Dedifferentiated amniotic fluid mesenchymal stem cell (primary cell): ENCODE results near the gene SESN1.

Source experiments
- DNase-seq: peaks from one replicate; pipeline ENCODE4 v3.0.0-alpha.2; 2016; ENCODE audit errors: extremely low spot score

Gene SESN1

DNA sequence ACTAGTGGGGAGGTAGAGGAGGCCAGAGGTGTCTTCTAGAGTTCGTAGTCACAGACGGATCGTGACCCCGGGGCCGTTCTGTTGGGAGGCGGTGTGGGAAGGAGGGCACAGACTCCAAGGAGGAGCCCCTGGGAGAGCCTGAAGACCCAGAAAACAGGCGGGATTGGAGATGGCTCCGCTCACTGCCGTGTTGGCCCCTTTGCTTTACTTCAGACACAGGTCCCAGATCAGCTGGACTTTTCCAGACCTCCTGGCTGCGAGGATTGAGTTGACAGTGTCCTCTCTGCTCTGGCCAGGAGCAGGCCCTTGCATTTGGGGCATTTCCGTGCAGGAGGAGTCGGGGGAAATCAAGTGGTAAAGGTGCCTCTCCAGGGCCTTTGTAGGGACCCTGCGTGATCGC lies 133.6 kb downstream of the SESN1 start:
- DNase-seq: no peak

DNA sequence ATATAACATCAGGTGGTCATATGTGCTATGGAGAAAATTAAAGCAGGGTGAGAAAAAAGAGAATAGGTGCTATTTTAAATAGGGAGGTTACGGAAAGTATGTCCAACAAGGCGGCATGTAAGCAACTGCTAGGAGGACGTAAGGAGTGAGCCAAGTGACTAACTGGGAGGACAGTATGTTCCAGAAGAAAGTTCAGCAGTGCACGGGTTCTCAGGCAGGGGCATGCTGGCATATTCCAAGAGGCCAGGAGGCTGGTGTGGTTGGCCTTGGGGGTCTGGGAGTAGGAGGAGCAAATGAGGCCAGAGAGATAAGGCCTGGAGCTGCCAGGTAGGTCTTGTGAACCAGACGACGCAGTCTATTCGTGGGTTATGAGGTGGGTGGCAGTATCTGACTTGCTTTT lies 134.0 kb downstream of the SESN1 start:
- DNase-seq: no peak

DNA sequence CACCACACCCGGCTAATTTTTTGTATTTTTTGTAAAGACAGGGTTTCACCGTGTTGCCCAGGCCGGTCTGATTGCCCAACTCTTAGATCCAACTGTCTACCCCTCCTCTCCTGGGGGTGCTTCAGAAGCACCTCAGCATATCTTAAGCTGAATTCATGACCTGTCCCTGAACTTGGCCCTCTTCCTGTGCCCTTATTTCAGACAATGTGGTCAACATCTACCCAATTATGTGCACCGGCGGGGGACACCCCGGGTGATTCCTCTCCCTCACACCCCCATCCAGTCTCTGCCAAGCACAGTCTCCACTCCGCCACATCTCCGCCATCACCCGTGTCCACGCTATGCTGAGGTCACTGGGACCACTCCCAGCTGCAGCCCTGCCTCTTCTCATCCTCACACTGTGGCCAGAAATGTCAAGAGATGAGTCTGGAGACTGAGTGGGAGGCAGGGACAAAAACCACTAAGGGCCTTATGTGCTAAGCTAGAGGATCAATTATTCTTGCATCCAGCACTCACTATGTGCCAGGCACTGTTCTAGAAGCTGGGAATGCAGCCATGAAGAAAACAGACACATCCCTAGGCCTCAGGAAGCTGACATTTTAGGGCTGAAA lies 134.6 kb downstream of the SESN1 start:
- no peak for DNase-seq

DNA sequence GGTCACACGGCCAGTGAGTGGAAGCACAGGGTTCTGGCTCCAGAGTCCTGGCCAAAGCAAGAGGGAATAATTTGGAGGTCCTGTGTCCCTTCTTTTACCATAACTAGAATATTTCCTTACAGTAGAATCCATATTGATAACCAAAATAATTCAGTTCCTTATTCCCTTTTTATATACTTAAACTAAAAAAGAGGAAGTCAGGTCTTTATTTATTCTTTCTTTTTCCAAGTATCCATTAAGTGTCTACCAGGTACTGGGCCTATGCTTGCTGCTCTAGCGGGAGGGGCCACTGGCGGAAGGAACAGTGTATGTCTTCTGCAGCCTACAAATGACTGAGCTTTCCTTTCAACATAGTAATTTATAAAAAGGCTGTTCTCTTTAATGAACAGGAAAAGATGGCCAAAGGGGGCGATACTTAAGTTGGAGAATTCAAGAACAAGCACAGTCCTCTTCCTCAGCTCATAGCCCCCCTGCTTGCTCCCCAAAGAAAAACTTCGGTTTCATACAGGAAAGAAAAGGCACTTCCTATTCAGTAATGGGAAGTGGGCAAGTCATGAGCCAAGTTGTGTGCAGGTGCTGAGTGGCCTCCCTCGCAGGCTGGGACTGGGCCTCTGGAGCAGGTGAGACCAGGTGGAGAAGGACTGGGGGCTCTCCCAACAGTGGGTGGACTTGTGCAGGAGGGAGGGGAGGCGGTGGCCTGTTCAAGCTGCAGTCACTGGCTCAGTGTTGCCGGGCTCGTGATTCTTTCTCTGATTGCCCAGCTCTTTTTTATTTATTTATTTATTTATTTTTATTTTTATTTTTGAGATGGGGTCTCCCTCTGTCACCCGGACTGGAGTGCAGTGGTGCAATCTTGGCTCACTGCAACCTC lies 135.5 kb downstream of the SESN1 start:
- DNase-seq: no peak

DNA sequence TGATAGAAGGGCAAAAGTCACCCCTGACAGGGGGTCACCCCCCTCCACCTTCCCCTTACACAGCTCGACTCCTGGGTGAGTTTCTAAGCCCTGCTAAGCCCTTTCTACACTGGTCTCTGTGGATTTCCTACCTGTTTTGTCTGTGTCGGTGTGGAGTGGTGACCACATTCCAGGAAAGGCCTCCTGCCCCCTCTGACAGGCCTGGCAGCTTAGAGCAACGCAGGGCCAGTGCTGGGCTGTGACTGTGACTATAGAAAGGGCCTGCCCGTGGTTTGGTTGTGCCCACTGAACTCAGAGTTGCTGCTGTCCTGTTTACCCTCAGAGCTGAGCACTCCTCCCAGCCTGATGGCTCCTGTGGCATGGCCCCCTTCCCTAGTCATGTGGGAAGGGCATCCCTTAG lies 137.4 kb downstream of the SESN1 start:
- DNase-seq: no peak

DNA sequence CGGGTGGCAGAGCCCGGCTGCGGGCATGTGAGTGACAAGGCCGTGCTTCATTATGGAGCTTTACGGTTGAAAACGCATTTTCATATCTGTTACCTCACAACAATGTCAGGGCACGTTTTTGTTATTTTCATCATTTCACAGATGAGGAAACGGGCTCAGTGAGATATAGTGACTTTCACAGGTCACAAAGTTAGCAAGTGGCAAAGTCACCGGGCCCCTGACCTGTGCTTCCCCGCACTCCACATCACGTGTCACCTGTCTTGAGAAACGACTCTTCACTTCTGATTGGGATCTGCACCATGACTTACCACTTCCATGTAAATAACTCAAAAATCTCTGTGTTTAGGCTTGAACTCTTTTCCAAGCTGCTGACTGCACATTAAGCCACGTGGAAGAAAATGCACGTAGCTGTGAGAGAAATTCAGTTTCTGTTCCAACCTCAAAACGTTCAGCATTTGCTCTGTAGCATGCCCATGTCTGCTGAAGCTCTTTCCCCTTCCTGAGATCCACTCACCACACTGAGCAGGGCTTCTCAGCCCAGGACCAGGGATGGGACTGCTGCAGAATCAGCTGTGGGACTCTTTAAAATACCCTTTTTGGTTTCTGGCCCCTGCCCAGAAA lies 139.2 kb downstream of the SESN1 start:
- DNase-seq: no peak

DNA sequence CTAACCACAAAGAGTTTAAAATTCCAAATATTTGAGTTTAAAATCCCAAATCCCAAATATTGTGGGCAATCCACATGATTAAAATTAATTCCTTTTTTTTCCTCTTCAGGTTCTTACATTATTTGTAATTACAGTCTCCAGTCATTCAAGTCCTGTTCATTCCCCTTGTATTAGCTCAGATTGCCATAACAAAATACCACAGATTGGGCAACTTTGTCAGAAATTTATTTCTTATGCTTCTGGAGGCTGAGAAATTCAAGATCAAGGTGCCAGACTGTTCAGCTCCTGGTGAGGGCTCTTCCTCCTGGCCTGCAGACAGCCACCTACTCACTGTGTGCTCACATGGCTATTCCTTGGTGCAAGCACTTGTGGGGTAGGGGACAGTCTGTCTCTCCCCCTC lies 141.0 kb downstream of the SESN1 start:
- no peak for DNase-seq

DNA sequence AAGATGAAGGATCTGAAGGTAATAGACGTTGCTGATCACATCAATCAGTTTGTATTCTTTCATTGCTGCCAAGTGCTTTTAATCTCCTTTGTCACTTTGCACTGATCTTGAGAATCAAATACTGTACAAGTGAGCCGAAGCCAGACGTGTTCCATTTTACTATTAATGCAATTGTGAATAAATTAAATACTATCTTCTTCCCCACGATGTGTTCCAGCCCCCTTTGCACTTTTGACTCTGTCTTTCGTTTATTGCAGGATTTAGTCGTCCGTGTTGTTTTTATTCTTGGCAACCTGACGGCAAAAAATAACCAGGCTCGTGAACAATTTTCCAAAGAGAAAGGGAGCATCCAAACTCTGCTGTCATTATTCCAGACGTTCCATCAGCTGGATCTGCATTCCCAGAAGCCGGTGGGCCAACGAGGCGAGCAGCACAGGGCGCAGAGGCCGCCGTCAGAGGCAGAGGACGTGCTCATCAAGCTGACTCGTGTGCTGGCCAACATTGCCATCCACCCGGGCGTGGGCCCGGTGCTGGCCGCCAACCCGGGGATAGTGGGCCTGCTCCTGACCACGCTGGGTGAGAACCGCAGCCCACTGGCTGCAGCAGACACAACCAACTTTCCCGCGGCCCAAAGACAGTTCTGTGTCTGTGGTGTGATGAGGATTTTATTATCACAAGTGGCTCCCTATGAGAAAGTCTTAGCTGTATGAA lies 141.7 kb downstream of the SESN1 start:
- DNase-seq: no peak

DNA sequence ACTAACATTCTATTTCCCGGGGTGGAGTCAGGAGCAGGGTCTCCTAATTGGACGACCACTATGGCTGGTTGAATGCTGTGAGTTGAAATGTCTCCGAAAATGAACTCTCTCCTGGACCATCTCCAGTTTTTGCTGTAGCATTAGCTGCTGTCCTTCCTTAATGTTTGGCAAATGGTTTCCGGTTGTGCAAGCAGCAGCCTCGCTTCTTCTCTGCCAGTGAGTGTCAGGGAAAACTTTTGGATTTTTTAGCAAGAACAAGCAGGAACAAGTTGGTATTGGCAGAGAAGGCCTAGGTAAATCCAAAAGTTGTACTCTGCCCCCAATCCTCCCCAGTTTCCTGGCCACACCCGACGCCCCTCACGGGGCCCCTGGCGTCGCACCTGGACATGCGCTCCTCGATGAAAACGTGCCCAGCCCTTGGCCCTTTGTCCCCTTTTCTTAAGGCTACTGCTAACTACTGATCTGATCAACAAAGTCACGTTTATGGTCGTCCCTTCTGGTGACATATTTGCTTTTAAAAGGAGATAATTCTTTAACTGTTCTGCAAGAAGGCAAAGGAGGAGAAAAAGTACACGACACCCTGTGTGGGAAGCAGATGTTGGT lies 143.2 kb downstream of the SESN1 start:
- no peak for DNase-seq

DNA sequence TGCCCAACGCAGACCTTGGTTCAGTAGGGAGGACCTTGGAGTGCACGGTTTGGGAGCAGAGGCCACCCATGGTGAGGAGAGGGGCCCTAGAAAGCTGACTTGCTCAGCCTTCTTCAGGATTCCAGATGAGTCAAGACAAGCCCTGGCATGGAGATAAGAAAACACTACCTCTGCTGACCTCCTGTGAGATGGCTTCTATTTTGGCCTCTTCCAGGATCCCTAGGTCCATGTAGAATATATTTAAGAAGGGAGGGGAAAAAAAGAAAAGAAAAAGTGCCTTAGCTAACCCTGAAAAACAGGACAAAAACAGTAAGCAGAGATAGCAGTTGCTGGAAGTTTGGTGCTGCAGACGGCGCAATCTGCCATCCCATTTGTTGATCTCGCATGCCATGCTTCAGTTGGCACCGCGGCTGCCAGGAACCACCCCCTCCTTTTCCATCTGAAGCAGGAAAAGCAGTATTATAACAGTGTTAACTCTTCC lies 146.4 kb downstream of the SESN1 start:
- no peak for DNase-seq

DNA sequence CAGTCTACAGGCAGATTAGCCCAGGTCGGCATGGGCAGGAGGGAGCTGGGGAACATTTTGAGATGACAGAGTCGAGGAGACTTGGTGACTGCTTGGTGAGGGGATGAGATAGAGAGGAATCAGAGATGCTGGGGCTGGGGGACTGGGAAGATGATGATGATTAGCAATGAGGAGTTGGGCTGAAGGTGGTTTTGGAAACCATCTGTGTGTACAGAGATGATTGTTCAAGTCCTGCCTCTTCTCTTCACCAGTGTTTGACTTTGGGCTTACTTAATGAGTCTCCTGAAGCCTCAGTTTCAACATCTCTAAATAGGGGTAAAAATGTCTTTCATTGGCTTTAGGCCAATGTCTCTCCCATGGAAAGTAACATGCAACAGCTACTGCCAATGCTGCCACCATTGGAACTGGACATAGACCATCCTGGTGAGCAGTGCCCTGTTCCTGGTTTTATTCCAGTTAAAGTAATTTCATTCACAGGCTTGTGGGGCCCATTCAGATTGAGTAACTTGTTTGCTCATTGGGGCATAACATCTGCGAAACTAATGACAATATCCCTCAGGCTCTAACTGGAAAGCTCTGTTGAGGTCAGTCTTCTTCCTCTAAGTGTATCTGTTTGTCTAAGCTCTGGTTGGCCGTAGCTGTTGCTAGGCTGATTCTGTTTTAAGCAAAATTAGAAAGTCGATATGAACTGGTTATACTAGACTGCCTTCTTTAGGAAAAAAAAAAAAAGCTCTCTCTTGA lies 147.4 kb downstream of the SESN1 start:
- peak; percentile 84 for DNase-seq

DNA sequence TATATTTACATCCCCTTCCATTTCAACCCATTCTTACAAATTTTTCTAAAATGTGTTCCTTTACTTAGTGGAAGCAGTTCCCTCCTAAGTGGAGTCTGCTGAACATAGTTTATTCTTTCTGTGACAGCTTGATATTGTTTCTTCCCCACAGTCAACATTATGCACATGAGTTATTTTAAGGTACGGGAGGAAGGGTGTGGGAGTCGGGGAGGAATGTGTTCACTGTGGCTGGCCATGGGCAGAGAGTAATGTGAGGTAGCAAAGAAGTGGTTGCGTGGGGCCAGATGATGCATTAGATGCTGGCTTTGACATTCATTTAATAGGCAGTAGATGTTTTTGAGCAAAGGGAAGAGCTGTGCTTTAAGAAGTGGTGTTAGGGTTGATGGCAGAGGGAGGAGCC lies 148.0 kb downstream of the SESN1 start:
- no peak for DNase-seq

DNA sequence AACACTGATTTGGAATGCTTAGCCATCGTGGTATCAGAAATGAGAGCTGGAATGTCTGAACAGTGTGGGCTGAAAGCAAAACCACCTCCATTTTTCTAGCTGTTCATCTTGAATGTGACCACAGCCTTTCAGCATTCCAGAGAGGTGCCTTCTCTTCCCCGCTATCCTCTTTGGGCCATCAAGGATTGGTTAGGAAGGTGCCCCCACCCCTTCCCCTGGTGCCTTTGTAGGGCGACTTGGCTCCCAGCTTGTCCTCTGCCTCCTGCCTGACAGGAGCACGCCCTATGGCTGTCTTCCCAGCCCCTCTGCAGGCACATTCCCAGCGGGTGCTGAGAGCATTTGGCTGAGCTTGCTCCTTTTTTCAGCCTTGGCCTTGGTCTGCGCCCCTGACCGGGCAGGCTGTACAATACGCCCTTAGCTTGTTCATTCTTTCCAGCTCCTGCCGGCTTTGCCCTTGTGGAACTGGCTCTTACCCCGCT lies 148.9 kb downstream of the SESN1 start:
- no peak for DNase-seq

DNA sequence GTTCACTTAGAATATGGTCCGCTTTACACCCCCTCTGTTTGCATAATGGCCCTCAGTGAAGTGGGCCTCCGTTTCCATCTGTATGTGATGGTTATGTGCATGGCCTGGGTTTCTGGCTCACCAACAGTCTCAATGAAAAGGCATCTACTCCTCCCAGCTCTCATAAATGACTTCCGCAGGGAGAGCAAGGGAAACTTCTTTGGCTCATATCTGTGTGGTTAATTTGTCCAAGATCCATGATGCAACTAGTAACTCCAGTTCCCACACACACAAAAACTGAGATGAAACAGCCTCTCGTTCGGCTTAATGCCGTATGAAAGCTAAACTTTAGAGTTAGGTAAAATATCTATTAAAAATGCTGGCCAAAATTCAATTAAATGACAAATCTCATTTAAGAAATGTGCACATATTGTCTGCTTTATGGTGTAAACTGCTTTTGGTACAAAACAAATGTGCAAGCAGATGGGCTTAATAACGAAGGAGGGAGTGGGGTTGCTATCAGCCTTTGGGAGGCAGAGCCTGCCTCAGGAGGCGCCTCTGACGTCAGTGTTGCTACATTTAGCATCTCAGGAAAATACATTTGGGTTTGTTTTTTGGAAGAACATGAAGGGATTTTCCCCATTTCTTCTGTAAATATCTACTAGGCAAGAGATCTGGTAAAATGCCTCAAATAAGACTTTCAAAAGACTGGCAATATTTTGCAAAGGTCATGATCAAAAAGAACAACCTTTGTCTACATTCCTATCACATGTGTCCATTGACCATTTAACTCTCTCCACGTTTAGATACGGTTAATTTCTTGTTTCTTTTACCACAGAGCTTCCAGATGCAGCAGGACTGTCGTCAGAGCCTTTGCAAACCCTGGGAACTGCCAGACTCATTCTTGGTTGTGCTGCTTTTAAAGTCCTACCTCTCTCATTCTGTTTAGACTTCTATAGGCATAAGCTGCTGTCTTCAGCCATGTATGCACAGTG lies 149.7 kb downstream of the SESN1 start:
- peak; percentile 73 for DNase-seq

DNA sequence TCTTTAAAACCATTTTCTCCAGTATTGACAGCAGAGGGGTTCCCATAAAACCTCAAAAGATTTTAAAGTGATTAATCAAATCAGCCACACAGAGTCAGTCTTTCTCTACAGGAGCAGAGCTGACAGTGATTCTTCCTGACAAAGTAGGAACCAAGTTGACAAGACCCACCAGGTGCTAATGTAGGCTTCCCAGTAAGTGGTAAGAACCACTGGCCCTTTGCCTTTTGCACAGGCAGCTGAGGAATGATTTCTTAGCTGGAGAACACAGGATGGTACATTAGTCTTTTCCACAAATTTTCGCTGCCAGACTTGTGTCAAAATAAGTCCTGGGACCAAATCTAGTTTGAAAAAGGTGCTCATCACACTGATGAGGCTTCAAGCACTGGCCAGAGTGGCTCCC lies 150.6 kb downstream of the SESN1 start:
- DNase-seq: no peak

DNA sequence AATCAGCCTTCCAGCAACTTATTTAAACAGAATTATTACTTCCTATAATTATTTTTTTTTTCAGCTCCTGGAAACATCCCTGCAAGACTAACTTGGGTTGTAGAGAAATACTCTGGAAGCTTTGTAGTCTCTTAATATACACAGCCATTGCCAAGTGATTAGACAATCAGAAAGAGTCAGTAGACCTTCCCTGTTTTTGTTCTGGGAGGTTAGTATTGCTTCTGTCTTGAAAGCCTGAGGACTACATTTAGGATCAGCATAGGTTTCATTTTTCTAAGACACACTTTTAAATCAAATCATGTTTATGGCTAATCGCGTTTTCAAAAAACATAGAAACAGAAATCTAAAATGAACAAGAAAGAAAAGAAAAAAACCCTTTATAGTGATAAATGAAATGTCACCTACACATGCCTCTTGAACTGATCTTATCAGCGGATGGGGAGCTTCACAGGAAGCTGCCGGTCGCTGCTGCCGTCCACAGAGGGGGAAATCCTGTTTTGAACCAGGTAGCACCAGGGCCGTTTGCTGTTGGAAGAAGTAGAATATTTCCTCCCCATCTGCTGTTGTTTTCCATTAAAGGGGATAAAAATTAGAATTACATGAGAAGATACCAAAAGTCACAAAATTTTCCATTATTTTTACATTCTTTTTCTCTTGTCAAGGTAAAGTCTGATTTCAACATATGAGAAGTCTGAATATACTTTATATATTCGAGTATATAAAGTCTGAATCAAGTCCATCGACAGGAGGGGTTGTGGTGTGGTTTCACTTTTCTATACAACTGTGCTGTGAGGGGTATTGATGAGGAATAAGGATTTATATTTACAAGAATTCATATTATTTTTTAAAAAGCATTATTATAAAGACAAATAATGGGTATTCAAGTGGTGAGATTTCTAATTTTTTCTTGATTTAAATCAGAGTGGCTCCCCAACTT lies 151.8 kb downstream of the SESN1 start:
- DNase-seq: no peak

DNA sequence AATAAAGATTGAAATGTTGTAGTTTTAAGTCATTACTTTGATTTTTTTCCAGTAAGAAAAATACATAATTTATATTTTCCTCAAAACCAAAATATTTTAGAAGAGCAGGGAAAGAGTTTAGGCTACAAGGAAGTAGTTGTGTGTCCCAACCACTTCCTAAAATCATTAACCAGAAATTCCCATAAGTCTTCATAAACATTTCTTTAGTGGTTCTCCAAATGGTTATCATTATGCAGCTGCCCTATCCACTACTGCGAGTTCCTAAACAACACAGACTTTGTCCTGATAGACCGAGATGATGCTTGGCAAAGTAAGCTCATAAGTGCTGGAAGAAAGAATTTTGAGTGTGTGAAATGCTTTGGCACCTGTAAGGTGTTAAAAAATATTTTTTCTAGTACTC lies 152.8 kb downstream of the SESN1 start:
- no peak for DNase-seq

DNA sequence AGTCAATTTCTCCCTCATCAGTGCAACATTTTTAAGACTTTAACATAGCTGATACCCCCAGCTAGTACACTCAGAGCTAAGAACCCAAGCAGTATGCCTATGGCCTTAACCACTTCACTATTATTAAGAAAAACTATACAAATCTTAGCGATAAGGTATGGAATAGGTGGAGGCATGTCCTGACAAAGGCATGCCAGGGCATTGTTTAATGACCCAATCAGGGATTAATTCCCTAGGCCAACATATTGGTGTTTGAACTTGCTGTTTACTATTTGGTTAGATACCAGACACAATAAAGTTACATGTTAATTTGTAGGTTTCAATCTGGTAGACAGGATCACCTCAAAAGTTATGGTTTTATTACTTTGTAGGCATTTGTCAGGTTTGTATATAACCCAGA lies 153.4 kb downstream of the SESN1 start:
- DNase-seq: no peak

DNA sequence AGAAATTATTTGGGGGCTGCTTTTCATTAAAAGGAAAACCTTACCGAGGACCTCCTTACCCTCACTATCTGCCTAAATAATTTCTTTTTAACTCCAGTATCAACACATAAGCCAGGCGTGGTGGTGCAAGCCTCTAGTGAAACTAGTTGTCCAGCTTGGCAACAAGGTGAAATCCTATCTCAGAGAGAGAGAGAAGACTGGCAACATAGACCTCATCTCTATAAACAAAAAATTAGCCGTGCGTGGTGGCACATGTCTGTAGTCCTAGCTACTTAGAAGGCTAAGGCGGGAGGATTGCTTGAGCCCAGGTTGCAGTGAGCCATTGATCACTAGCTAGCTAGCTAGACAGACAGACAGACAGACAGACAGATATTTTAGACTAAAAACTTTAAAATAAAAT lies 153.9 kb downstream of the SESN1 start:
- DNase-seq: no peak
